Gastrocnemius medialis (tissue), 4 donors: ENCODE measurements around the gene ATF3. TPM values are rescaled to one million over a fixed set of nuclear protein-coding genes. Genes with fewer than 3 reads are reported as not detected.

Experiments used
- ATAC-seq, 2 donors: fragments of 150-250 bp; one replicate each; pipeline ENCODE4 v1.9.1; 2016
- DNase-seq, 2 donors: peaks; one replicate each; pipeline ENCODE4 v3.0.0-alpha.2; 2019
- H3K27ac ChIP-seq, 4 donors: fragments of 200-600 bp; sonication (generic); 1 replicate in 1 of 4; 2 replicates in 3 of 4; pipeline ENCODE4 v1.5.1; 2016 to 2018; ENCODE audit warnings: mild to moderate bottlenecking in 2 of 4, moderate library complexity in 1 of 4
- H3K27me3 ChIP-seq, 3 donors: fragments of 200-600 bp; sonication (generic) in 2 of 3; 1 replicate in 1 of 3; 2 replicates in 2 of 3; pipeline versions ENCODE4 v1.5.1 to v1.6.0; 2016 to 2019; ENCODE audit warnings: mild to moderate bottlenecking in 1 of 3, moderate library complexity in 1 of 3
- H3K36me3 ChIP-seq, 2 donors: fragments of 200-600 bp; sonication (generic) in 1 of 2; one replicate each; pipeline ENCODE4 v1.5.1; 2017 to 2018
- H3K4me1 ChIP-seq, 2 donors: fragments of 200-600 bp; sonication (generic) in 1 of 2; one replicate each; pipeline ENCODE4 v1.5.1; 2016 to 2017; ENCODE audit warnings: mild to moderate bottlenecking in 2 of 2
- H3K4me3 ChIP-seq, 4 donors: fragments of 200-600 bp; sonication (generic) in 3 of 4; 1 replicate in 1 of 4; 2 replicates in 3 of 4; pipeline ENCODE4 v1.5.1; 2016 to 2019; ENCODE audit warnings: mild to moderate bottlenecking in 2 of 4
- H3K9me3 ChIP-seq, 3 donors: fragments of 200-600 bp; sonication (generic) in 2 of 3; 1 replicate in 1 of 3; 2 replicates in 2 of 3; pipeline ENCODE4 v1.5.1; 2016 to 2019
- CTCF ChIP-seq, 5 experiments: fragments of 450-650 bp in 3 of 5; fragments of 200-600 bp in 2 of 5; sonication (generic) in 2 of 5; IDR thresholded peaks in 4 of 5; conservative IDR thresholded peaks in 1 of 5; 1 replicate in 4 of 5; 2 replicates in 1 of 5; pipeline ENCODE4 v1.5.1; 2016 to 2019; ENCODE audit warnings: antibody characterized with exemption in 5 of 5, mild to moderate bottlenecking in 3 of 5, moderate library complexity in 3 of 5
- POLR2A ChIP-seq, 2 donors: fragments of 450-650 bp; IDR thresholded peaks; one replicate each; pipeline ENCODE4 v1.6.1; 2017; ENCODE audit warnings: antibody characterized with exemption in 2 of 2, mild to moderate bottlenecking in 2 of 2, moderate library complexity in 2 of 2
- in situ Hi-C, 4 donors: fragments of 200-750 bp; cut with MboI; loops; one replicate each; pipeline versions ENCODE4 v1.15.0 to v1.8.0; 2017; ENCODE audit warnings: low sequenced_read_pairs in 4 of 4
- intact Hi-C: fragments of 100-400 bp; cut with DNase I; formaldehyde crosslinking; loops from one replicate; pipeline ENCODE4 v1.15.1; 2023; ENCODE audit warnings: low total_unique reads
- total RNA-seq, 4 donors: library from RNA; depleted of rRNA; stranded (reverse); fragments of >200 nt; gene quantifications; one replicate each; pipeline versions ENCODE4 v1.1.0 to v1.2.3, GENCODE V29; 2016

Gene ATF3
- total RNA-seq, 4 donors from 2014 or later = 1.9 to 7.4 (median 7.2) TPM

DNA sequence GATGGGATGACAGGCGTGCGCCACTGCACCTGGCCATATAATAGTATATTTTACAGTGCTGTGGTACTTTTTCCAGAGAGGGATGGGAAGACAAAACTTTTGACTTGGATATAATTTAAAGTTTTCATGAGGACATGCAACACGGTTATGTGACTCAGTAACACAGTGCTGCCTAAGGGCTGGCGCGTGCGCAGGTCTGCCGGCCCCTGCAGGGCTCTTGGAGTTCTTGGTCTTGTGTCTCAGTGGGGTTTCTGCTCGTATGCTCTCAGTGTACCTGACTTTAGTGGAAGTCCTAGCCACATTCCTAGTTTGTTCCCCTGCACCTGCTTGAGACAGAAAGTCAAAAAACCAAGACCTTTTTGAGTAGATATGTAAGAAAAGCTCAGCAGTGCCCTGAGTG, 27.5 kb upstream of the ATF3 start:
- Histone ChIP-seq H3K4me1 (no peaks in the 10 kb centered on the region), H3K27me3 (no peaks in the 10 kb centered on the region), H3K4me3 (no peak overlapping the region), H3K36me3 (no peaks in the 10 kb centered on the region), H3K27ac (no peak overlapping the region), H3K9me3 (no peaks in the 10 kb centered on the region)
- DNase-seq (no peak), ATAC-seq (no peak)
- in situ Hi-C loops = no loop called here
- intact Hi-C loops = no loop called here
- TF ChIP-seq CTCF (IDR thresholded peaks at IDR 0.05 in 4 of 5, conservative IDR thresholded peaks at IDR 0.05 in 1 of 5) = no peak
- TF ChIP-seq POLR2A (IDR thresholded peaks at IDR 0.05) = no peak

GRCh38 chr1:212582291-212582690, 26.3 kb upstream of the ATF3 start:
- Histone ChIP-seq H3K4me1 (no peaks in the 10 kb centered on the region), H3K4me3 (no peak overlapping the region), H3K36me3 (no peaks in the 10 kb centered on the region), H3K9me3 (no peaks in the 10 kb centered on the region), H3K27me3 (peaks cover 0 to 9% (median 9%) of the 10 kb centered on the region in 3 donors), H3K27ac (no peak overlapping the region)
- intact Hi-C loops = no loop called here
- in situ Hi-C loops = no loop called here
- ATAC-seq (no peak), DNase-seq (no peak)
- no peak for TF ChIP-seq POLR2A (IDR thresholded peaks at IDR 0.05)
- TF ChIP-seq CTCF (IDR thresholded peaks at IDR 0.05 in 4 of 5, conservative IDR thresholded peaks at IDR 0.05 in 1 of 5) = no peak

DNA sequence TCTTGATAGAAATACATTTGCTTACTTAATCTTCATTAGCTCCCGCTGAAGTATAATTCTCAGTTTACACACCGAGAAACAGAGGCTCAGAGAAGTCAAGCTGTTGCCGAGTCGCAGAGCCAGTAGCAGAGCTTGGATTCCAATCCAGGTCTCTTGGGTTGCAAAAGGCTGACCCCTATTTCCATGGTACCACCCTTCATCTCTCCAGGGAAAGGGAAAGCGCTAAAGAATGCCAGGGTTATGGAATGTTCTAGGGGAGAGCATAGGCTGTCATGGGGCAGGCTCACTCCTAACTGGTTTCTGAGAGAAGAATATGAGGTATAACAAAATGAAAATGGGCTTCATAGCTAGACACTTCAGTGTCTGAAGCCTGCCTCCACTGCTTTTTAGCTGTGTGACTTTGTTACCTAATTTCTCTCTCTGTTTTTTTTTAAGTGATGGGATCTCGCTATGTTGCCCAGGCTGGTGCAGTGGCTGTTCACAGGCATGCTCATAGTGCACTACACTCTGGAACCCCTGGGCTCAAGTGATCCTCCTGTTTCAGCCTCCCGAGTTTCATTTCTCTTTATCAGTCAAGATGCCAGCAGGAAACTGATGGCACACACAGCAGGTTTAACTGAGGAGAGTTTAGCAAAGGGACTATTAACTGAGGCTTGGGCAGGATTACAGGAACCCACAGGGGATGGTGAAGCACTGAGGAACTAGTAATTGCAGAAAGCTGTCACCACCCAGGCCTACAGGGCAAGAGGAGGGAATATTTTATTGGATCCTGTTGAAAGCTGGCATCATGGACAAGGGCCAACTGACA, 25.5 kb upstream of the ATF3 start:
- no peaks in the 10 kb centered on the region for H3K9me3 ChIP-seq
- H3K4me3 ChIP-seq = no peak overlapping the region
- TF ChIP-seq POLR2A (IDR thresholded peaks at IDR 0.05) (no peak), CTCF (IDR thresholded peaks at IDR 0.05 in 4 of 5, conservative IDR thresholded peaks at IDR 0.05 in 1 of 5) (no peak)
- no peaks in the 10 kb centered on the region for H3K36me3 ChIP-seq
- no peaks in the 10 kb centered on the region for H3K4me1 ChIP-seq
- DNase-seq (no peak), ATAC-seq (no peak)
- in situ Hi-C loops (no loop called here), intact Hi-C loops (no loop called here)
- H3K27me3 ChIP-seq = peaks cover 0 to 15% (median 14%) of the 10 kb centered on the region in 3 donors
- H3K27ac ChIP-seq = no peak overlapping the region

- TF ChIP-seq CTCF (IDR thresholded peaks at IDR 0.05 in 4 of 5, conservative IDR thresholded peaks at IDR 0.05 in 1 of 5) = no peak
- no peak for TF ChIP-seq POLR2A (IDR thresholded peaks at IDR 0.05)
- ATAC-seq = no peak
- Histone ChIP-seq H3K27me3 (peaks cover 0 to 18% (median 16%) of the 10 kb centered on the region in 3 donors), H3K4me1 (no peaks in the 10 kb centered on the region), H3K9me3 (no peaks in the 10 kb centered on the region), H3K36me3 (no peaks in the 10 kb centered on the region), H3K4me3 (no peak overlapping the region), H3K27ac (no peak overlapping the region)
- in situ Hi-C loops = no loop called here
- intact Hi-C loops = no loop called here
- DNase-seq = no peak
Measured at GRCh38 chr1:212583643-212584042, 24.9 kb upstream of the ATF3 start.
